Prostate gland (tissue), 2 donors: ENCODE results near the gene DIPK1B.

Experiments used
- POLR2A ChIP-seq: fragments of 450-650 bp; IDR thresholded peaks from one replicate; pipeline ENCODE4 v1.6.1; 2016; ENCODE audit warnings: antibody characterized with exemption, mild to moderate bottlenecking
- POLR2AphosphoS5 ChIP-seq: sonication (generic); formaldehyde crosslinking; IDR thresholded peaks from one replicate; pipeline ENCODE4 v1.6.1; 2017; ENCODE audit warnings: antibody characterized with exemption
- TF ChIP-seq, protein P1 (sequence below), 4 experiments: fragments of 200-600 bp in 2 of 4; fragments of 450-650 bp in 2 of 4; sonication (generic) in 2 of 4; IDR thresholded peaks; 1 replicate in 3 of 4; 2 replicates in 1 of 4; pipeline ENCODE4 v1.5.1; 2016 to 2019; ENCODE audit warnings: antibody characterized with exemption in 4 of 4, mild to moderate bottlenecking in 2 of 4, moderate library complexity in 2 of 4

DNA sequence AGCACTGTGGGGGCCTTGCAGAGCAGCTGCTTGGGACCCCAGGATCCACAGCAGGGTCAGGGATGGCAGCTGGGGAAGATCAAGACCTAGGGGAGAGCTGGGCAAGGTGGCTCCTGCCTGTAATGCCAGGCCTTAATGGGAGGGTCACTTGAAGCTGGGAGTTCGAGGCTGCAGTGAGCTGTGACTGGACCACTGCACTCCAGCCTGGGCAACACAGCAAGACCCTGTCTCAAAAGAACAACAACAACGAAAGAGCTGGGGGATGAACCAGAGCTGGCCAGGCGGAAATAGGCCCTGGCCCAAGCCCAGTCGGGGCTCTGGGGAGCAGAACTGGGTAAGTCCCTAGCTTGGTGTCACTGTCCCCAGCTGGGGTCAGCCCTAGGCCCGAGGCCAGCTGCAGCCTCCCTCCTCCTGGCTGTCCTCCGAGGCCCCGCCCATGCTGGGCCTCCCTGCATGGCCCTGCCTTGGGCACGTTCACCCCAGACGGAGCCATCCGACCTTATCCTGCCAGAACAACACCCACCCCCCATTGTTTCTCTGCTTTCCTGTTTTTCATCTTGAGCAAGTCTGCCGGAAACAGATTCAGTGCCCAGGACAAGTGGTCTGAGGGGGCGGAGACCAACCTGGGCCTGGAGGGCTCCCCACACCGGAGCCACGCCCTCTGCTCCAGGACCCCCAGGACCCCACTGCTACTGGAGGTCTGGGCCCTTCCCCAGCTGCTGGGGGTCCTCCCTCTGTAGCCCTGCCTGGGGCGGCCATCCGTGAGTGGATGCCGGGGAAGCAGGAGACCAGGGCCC is 1.9 kb downstream of the DIPK1B start:
- TF ChIP-seq POLR2AphosphoS5 (peak; percentile 18), POLR2A (no peak)
- TF ChIP-seq, protein P1, sequence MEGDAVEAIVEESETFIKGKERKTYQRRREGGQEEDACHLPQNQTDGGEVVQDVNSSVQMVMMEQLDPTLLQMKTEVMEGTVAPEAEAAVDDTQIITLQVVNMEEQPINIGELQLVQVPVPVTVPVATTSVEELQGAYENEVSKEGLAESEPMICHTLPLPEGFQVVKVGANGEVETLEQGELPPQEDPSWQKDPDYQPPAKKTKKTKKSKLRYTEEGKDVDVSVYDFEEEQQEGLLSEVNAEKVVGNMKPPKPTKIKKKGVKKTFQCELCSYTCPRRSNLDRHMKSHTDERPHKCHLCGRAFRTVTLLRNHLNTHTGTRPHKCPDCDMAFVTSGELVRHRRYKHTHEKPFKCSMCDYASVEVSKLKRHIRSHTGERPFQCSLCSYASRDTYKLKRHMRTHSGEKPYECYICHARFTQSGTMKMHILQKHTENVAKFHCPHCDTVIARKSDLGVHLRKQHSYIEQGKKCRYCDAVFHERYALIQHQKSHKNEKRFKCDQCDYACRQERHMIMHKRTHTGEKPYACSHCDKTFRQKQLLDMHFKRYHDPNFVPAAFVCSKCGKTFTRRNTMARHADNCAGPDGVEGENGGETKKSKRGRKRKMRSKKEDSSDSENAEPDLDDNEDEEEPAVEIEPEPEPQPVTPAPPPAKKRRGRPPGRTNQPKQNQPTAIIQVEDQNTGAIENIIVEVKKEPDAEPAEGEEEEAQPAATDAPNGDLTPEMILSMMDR (IDR thresholded peaks at IDR 0.05): no peak
